K562 (cell line): ENCODE results near the gene GUCY1A2. TPM values are rescaled to one million over a fixed set of nuclear protein-coding genes. Genes with fewer than 3 reads are reported as not detected.

Experiments used
- ATAC-seq: fragments of 200-7000 bp; cut with Tn5 transposase; 3 replicates; pipeline ENCODE4 v1.9.1; 2020; ENCODE audit warnings: moderate library complexity
- BruUV-seq: library from RNA; stranded (reverse); fragments of 400-500 nt; replicated peaks from 2 replicates; lab custom pipeline; 2021; lab: Mats Ljungman, UMichigan
- CTCF ChIA-PET: fragments of 300-600 bp; formaldehyde crosslinking; extraction: SDS; loops from one replicate; lab custom pipeline; 2021; ENCODE audit warnings: low intra/inter-chr PET ratio; lab: Yijun Ruan, JAX
- POLR2A ChIA-PET: fragments of 300-600, 350-650 bp; sonication (Branson Sonifier 250); formaldehyde crosslinking; extraction: SDS; loops from one replicate; lab custom pipeline; 2021; ENCODE audit warnings: antibody characterized with exemption, inconsistent platforms; lab: Yijun Ruan, JAX
- DNase-seq, 4 experiments: peaks; one replicate each; pipeline versions ENCODE4 v3.0.0 to v3.0.0-alpha.2; 2011 to 2018; ENCODE audit warnings: low spot score in 3 of 4, mixed read lengths in 3 of 4; ENCODE audit errors: extremely low read depth in 1 of 4
- FAIRE-seq: peaks from 2 replicates; lab custom pipeline; 2011; peaks lifted over from hg19 to GRCh38; lab: Jason Lieb, UNC
- H2AFZ ChIP-seq: 2 replicates; pipeline ENCODE4 v1.6.0; 2011; ENCODE audit warnings: low read depth, low read length, control low read depth, inconsistent platforms
- H3K27ac ChIP-seq: fragments of 200-600 bp; 3 replicates; pipeline ENCODE4 v1.8.0; 2011; ENCODE audit warnings: low read depth, mild to moderate bottlenecking, control low read depth, inconsistent platforms, low read length, moderate library complexity, mixed read lengths; ENCODE audit errors: extremely low read depth
- H3K27me3 ChIP-seq, 2 experiments: fragments of 300-600 bp in 1 of 2; 2 replicates in 1 of 2; 3 replicates in 1 of 2; pipeline versions ENCODE4 v1.6.0 to v1.8.0; 2011; ENCODE audit warnings: inconsistent platforms in 2 of 2, low read length in 2 of 2, mild to moderate bottlenecking in 1 of 2, mixed read lengths in 1 of 2, moderate library complexity in 1 of 2; ENCODE audit not compliant: control insufficient read depth in 2 of 2, insufficient read depth in 2 of 2
- H3K36me3 ChIP-seq: fragments of 300-600 bp; 3 replicates; pipeline ENCODE4 v1.8.0; 2011; ENCODE audit warnings: mild to moderate bottlenecking, low read length, inconsistent platforms; ENCODE audit not compliant: control insufficient read depth, insufficient read depth
- H3K4me1 ChIP-seq, 2 experiments: fragments of 200-600 bp in 1 of 2; replicated peaks in 1 of 2; 2 replicates in 1 of 2; 3 replicates in 1 of 2; pipeline versions ENCODE4 v1.5.1 to v1.8.0; 2011; ENCODE audit warnings: inconsistent platforms in 2 of 2, low read length in 2 of 2, mild to moderate bottlenecking in 1 of 2, mixed read lengths in 1 of 2, moderate library complexity in 1 of 2; ENCODE audit not compliant: control insufficient read depth in 2 of 2, insufficient read depth in 2 of 2
- H3K4me2 ChIP-seq: 2 replicates; pipeline ENCODE4 v1.6.1; 2011; ENCODE audit warnings: low read length, control low read depth, inconsistent platforms, mixed read lengths; ENCODE audit not compliant: insufficient read depth
- H3K4me3 ChIP-seq: fragments of 200-600 bp; sonication (generic), shearing (Covaris generic); 2 replicates; pipeline ENCODE4 v1.5.1; 2016; ENCODE audit warnings: control low read depth, inconsistent platforms
- H3K79me2 ChIP-seq: fragments of 200-600 bp; 3 replicates; pipeline ENCODE4 v1.8.0; 2011; ENCODE audit warnings: low read length, inconsistent platforms; ENCODE audit not compliant: control insufficient read depth, insufficient read depth
- H3K9ac ChIP-seq, 2 experiments: 2 replicates each; pipeline versions ENCODE4 v1.6.0 to v1.6.1; 2011; ENCODE audit warnings: low read depth in 2 of 2, low read length in 2 of 2, control low read depth in 1 of 2, inconsistent platforms in 1 of 2, mild to moderate bottlenecking in 1 of 2, mixed read lengths in 1 of 2; ENCODE audit not compliant: insufficient read depth in 1 of 2
- H3K9me1 ChIP-seq: one replicate; pipeline ENCODE4 v1.6.0; 2011; ENCODE audit warnings: inconsistent platforms, mild to moderate bottlenecking, low read length, moderate library complexity; ENCODE audit not compliant: control insufficient read depth, insufficient read depth
- H3K9me3 ChIP-seq: replicated peaks from 2 replicates; pipeline ENCODE4 v1.5.1; 2011; ENCODE audit warnings: low read depth, low read length, inconsistent platforms; ENCODE audit not compliant: control insufficient read depth, insufficient read depth
- H4K20me1 ChIP-seq: replicated peaks from 2 replicates; pipeline ENCODE4 v1.6.1; 2011; ENCODE audit warnings: low read length, inconsistent platforms, mixed read lengths; ENCODE audit not compliant: control insufficient read depth, insufficient read depth
- CHD4 ChIP-seq: fragments of 200-600 bp; sonication (generic); IDR thresholded peaks from 3 replicates; pipeline ENCODE4 v1.6.1; 2012; ENCODE audit warnings: low read depth, mild to moderate bottlenecking, mixed read lengths, low read length, inconsistent platforms; ENCODE audit not compliant: insufficient read depth, insufficient replicate concordance, poor library complexity, severe bottlenecking
- CREB1 ChIP-seq, 2 experiments: sonication (generic) in 1 of 2; formaldehyde crosslinking in 1 of 2; IDR thresholded peaks; 2 replicates each; pipeline versions ENCODE4 v1.6.1 to v1.8.0; 2012 to 2022; ENCODE audit warnings: inconsistent platforms in 1 of 2, mild to moderate bottlenecking in 1 of 2, missing genetic modification reagents in 1 of 2, moderate library complexity in 1 of 2
- GATAD2A ChIP-seq: fragments of 450-650 bp; IDR thresholded peaks from 2 replicates; pipeline ENCODE4 v1.6.1; 2017
- HEY1 ChIP-seq: fragments of 250-450 bp; sonication (Bioruptor Pico); IDR thresholded peaks from 2 replicates; pipeline ENCODE4 v1.5.0; 2020; ENCODE audit warnings: mild to moderate bottlenecking, moderate library complexity, borderline replicate concordance
- PHF20 ChIP-seq: fragments of 450-650 bp; IDR thresholded peaks from 2 replicates; pipeline ENCODE4 v1.6.1; 2018; ENCODE audit not compliant: partially characterized antibody
- SAFB ChIP-seq: fragments of 200-400 bp; formaldehyde crosslinking; IDR thresholded peaks from 2 replicates; pipeline ENCODE4 v1.6.1; 2017; ENCODE audit warnings: low read depth, low read length, borderline replicate concordance
- SNIP1 ChIP-seq: fragments of 450-650 bp; IDR thresholded peaks from 2 replicates; pipeline ENCODE4 v1.7.1; 2017; ENCODE audit warnings: low read depth, mild to moderate bottlenecking
- ZKSCAN8 ChIP-seq: fragments of 200-800 bp; sonication (Bioruptor generic); IDR thresholded peaks from 2 replicates; pipeline ENCODE4 v1.6.1; 2016; ENCODE audit warnings: missing genetic modification characterization, missing compliant biosample characterization
- ZNF282 ChIP-seq: sonication (generic); formaldehyde crosslinking; IDR thresholded peaks from 2 replicates; pipeline ENCODE4 v1.8.1; 2023; ENCODE audit warnings: missing genetic modification reagents
- WGBS: fragments of 100-300 bp; shearing (Covaris generic); methylation state at CpG from one replicate; pipeline ENCODE4 v1.1.6; 2016; ENCODE audit warnings: low coverage, mixed read lengths; ENCODE audit not compliant: insufficient coverage; ENCODE audit errors: missing lambda C conversion rate; 5-methylcytosine and 5-hydroxymethylcytosine counted together
- in situ Hi-C: fragments of 300-500 bp; cut with MboI; formaldehyde crosslinking; loops from 4 replicates; pipeline ENCODE4 v1.15.0; 2018; ENCODE audit warnings: inconsistent platforms, mixed read lengths
- intact Hi-C: fragments of 100-400 bp; cut with micrococcal nuclease; formaldehyde crosslinking; loops from 2 replicates; pipeline ENCODE4 v1.14.2; 2022
- polyA plus RNA-seq, 8 experiments: library from polyadenylated mRNA; depleted of rRNA in 4 of 8; stranded (reverse) in 5 of 8; unstranded in 3 of 8; fragments of >200 nt; fragmentation: Nextera tagmentation in 2 of 8; fragmentation: Illumina TruSeq in 1 of 8; extraction: Ambion mirVana in 2 of 8; extraction: Trizol in 1 of 8; gene quantifications; 2 replicates each; pipeline versions ENCODE4 v1.2.1 to v1.2.3, GENCODE V29; 2011 to 2014; ENCODE audit warnings: inconsistent platforms in 1 of 8, missing spikeins in 1 of 8
- total RNA-seq, 7 experiments: library from RNA; depleted of rRNA in 6 of 7; stranded (reverse); fragments of >200 nt in 6 of 7; fragmentation: Illumina TruSeq in 2 of 7; extraction: Trizol in 2 of 7; gene quantifications; 2 replicates each; pipeline versions ENCODE4 v1.2.1 to v1.2.3, GENCODE V29; 2011 to 2021; ENCODE audit warnings: low replicate concordance in 1 of 7

Gene GUCY1A2
- total and polyA plus RNA-seq, 9 of the 15 experiments (the other 6 are each of a cell fraction or from before 2014, with no cell fraction given): under 0.01 to 0.04 TPM; not detected in 7

- Histone ChIP-seq H3K36me3 (no peaks in the 10 kb centered on the region), H3K4me3 (no peak overlapping the region), H3K79me2 (no peaks in the 10 kb centered on the region), H2AFZ (no peak overlapping the region), H3K4me2 (no peak overlapping the region), H3K9ac (no peak overlapping the region), H3K4me1 (no peaks in the 10 kb centered on the region), H3K27ac (no peak overlapping the region), H3K9me1 (no peaks in the 10 kb centered on the region), H3K9me3 (no peaks in the 10 kb centered on the region), H4K20me1 (no peaks in the 10 kb centered on the region), H3K27me3 (no peaks in the 10 kb centered on the region)
- FAIRE-seq (no peak), DNase-seq (no peak), ATAC-seq (no peak)
- ChIA-PET POLR2A (no interaction called here), CTCF (no interaction called here)
- BruUV-seq: no TSS peak
- TF ChIP-seq GATAD2A (no peak), CHD4 (no peak), HEY1 (CRISPR knock-in tag) (no peak), ZNF282 (no peak), PHF20 (no peak), CREB1 (IDR thresholded peaks at IDR 0.05) (no peak), CREB1 (CRISPR knock-in tag; IDR thresholded peaks at IDR 0.05) (no peak), ZKSCAN8 (CRISPR knock-in tag) (no peak), SNIP1 (no peak), SAFB (no peak)
- 4% methylated on average over 1 of the region's 1 CpG for WGBS
- in situ Hi-C loops (no loop called here), intact Hi-C loops (no loop called here)
Observed at GRCh38 chr11:106961048-106961447, 57.2 kb downstream of the GUCY1A2 start.
